ENCODE results near the gene CRTAP.

DNA sequence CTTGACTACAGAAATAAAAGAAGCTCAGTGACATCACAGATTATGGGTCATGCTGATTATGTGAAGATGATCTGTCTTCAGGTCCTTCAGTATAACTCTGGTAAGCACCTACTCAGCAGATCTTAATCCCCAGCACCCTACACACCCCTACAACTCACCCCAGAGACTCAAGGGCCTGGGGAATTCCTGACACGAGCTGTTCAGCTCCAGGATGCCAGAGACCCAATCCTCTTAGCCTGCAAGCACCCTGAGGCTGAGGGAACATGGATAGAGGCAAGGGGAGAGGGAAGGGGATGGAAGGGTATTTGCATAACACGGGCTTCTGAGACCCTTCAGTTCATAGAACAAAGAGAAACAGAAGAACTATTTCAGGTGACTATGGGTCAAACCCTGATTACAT, 29.9 kb upstream of the CRTAP start:
- TF ChIP-seq, protein P1, sequence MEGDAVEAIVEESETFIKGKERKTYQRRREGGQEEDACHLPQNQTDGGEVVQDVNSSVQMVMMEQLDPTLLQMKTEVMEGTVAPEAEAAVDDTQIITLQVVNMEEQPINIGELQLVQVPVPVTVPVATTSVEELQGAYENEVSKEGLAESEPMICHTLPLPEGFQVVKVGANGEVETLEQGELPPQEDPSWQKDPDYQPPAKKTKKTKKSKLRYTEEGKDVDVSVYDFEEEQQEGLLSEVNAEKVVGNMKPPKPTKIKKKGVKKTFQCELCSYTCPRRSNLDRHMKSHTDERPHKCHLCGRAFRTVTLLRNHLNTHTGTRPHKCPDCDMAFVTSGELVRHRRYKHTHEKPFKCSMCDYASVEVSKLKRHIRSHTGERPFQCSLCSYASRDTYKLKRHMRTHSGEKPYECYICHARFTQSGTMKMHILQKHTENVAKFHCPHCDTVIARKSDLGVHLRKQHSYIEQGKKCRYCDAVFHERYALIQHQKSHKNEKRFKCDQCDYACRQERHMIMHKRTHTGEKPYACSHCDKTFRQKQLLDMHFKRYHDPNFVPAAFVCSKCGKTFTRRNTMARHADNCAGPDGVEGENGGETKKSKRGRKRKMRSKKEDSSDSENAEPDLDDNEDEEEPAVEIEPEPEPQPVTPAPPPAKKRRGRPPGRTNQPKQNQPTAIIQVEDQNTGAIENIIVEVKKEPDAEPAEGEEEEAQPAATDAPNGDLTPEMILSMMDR (IDR thresholded peaks at IDR 0.05) = no peak
- TF ChIP-seq POLR2A (IDR thresholded peaks at IDR 0.05) = no peak

Data from testis (tissue), 2 donors.